ENCODE data around the gene PLXNA4. TPM values are rescaled to one million over a fixed set of nuclear protein-coding genes. Genes with fewer than 3 reads are reported as not detected.

PLXNA4 gene
- polyA plus RNA-seq, 4 donors, result 13.1 to 14.7 (median 13.6) TPM

- DNase-seq (ENCODE audit: low read depth in 4 of 4, low spot score in 3 of 4), result no peak
Observed at GRCh38 chr7:132373879-132374278, 202.4 kb downstream of the PLXNA4 start.

GRCh38 chr7:132373041-132373440, 203.2 kb downstream of the PLXNA4 start:
- no peak for DNase-seq (ENCODE audit: low read depth in 4 of 4, low spot score in 3 of 4)

- no peak for DNase-seq (ENCODE audit: low read depth in 4 of 4, low spot score in 3 of 4)
Observed at GRCh38 chr7:132371948-132372347, 204.3 kb downstream of the PLXNA4 start.

GRCh38 chr7:132368246-132368900, 207.9 kb downstream of the PLXNA4 start:
- DNase-seq (ENCODE audit: low read depth in 4 of 4, low spot score in 3 of 4), result no peak

- no peak for DNase-seq (ENCODE audit: low read depth in 4 of 4, low spot score in 3 of 4)
Observed at GRCh38 chr7:132367795-132368194, 208.5 kb downstream of the PLXNA4 start.

GRCh38 chr7:132367004-132367403, 209.3 kb downstream of the PLXNA4 start:
- no peak for DNase-seq (ENCODE audit: low read depth in 4 of 4, low spot score in 3 of 4)

- DNase-seq (ENCODE audit: low read depth in 4 of 4, low spot score in 3 of 4), result no peak
Observed at GRCh38 chr7:132364226-132364625, 212.0 kb downstream of the PLXNA4 start.

- no peak for DNase-seq (ENCODE audit: low read depth in 4 of 4, low spot score in 3 of 4)
Observed at GRCh38 chr7:132362059-132362458, 214.2 kb downstream of the PLXNA4 start.

- no peak for DNase-seq (ENCODE audit: low read depth in 4 of 4, low spot score in 3 of 4)
Observed at GRCh38 chr7:132361146-132361545, 215.1 kb downstream of the PLXNA4 start.

GRCh38 chr7:132359743-132360142, 216.5 kb downstream of the PLXNA4 start:
- DNase-seq (ENCODE audit: low read depth in 4 of 4, low spot score in 3 of 4), result no peak

- no peak for DNase-seq (ENCODE audit: low read depth in 4 of 4, low spot score in 3 of 4)
Observed at GRCh38 chr7:132355048-132355447, 221.2 kb downstream of the PLXNA4 start.

- DNase-seq (ENCODE audit: low read depth in 4 of 4, low spot score in 3 of 4), result no peak
Observed at GRCh38 chr7:132354527-132354926, 221.7 kb downstream of the PLXNA4 start.

- no peak for DNase-seq (ENCODE audit: low read depth in 4 of 4, low spot score in 3 of 4)
Observed at GRCh38 chr7:132353936-132354335, 222.3 kb downstream of the PLXNA4 start.

GRCh38 chr7:132352800-132353199, 223.5 kb downstream of the PLXNA4 start:
- no peak for DNase-seq (ENCODE audit: low read depth in 4 of 4, low spot score in 3 of 4)

GRCh38 chr7:132351954-132352499, 224.2 kb downstream of the PLXNA4 start:
- DNase-seq (ENCODE audit: low read depth in 4 of 4, low spot score in 3 of 4), result no peak

- no peak for DNase-seq (ENCODE audit: low read depth in 4 of 4, low spot score in 3 of 4)
Observed at GRCh38 chr7:132350741-132351140, 225.5 kb downstream of the PLXNA4 start.

GRCh38 chr7:132349075-132349474, 227.2 kb downstream of the PLXNA4 start:
- no peak for DNase-seq (ENCODE audit: low read depth in 4 of 4, low spot score in 3 of 4)

- no peak for DNase-seq (ENCODE audit: low read depth in 4 of 4, low spot score in 3 of 4)
Observed at GRCh38 chr7:132348341-132348740, 227.9 kb downstream of the PLXNA4 start.

GRCh38 chr7:132347858-132348257, 228.4 kb downstream of the PLXNA4 start:
- no peak for DNase-seq (ENCODE audit: low read depth in 4 of 4, low spot score in 3 of 4)

- no peak for DNase-seq (ENCODE audit: low read depth in 4 of 4, low spot score in 3 of 4)
Observed at GRCh38 chr7:132347123-132347522, 229.1 kb downstream of the PLXNA4 start.

GRCh38 chr7:132345543-132346129, 230.6 kb downstream of the PLXNA4 start:
- DNase-seq (ENCODE audit: low read depth in 4 of 4, low spot score in 3 of 4), result no peak

- DNase-seq (ENCODE audit: low read depth in 4 of 4, low spot score in 3 of 4), result no peak
Observed at GRCh38 chr7:132345030-132345429, 231.2 kb downstream of the PLXNA4 start.

All from right renal pelvis (tissue), 4 donors.